GM23338 (cell line): ENCODE measurements around the gene FNDC3B. TPM values are rescaled to one million over a fixed set of nuclear protein-coding genes. Genes with fewer than 3 reads are reported as not detected.

Experiments
- ATAC-seq: fragments of 200-7000 bp; cut with Tn5 transposase; 3 replicates; pipeline ENCODE4 v1.9.1; 2020
- DNase-seq: peaks from one replicate; pipeline ENCODE4 v3.0.0-alpha.2; 2015; ENCODE audit warnings: low spot score
- H2AFZ ChIP-seq: fragments of 200-600 bp; sonication (generic); 2 replicates; pipeline ENCODE4 v1.8.0; 2016; ENCODE audit warnings: antibody characterized with exemption, mild to moderate bottlenecking, moderate library complexity
- H3F3A ChIP-seq: fragments of 200-600 bp; sonication (generic); replicated peaks from 2 replicates; pipeline ENCODE4 v1.8.0; 2017; ENCODE audit warnings: antibody characterized with exemption, mixed run types, low read depth
- H3K27ac ChIP-seq: fragments of 200-600 bp; sonication (generic); 2 replicates; pipeline ENCODE4 v1.6.1; 2016; ENCODE audit warnings: low read depth
- H3K27me3 ChIP-seq: fragments of 200-600 bp; sonication (generic); 2 replicates; pipeline ENCODE4 v1.8.0; 2016; ENCODE audit warnings: mild to moderate bottlenecking, mixed run types, moderate library complexity; ENCODE audit not compliant: insufficient read depth
- H3K36me3 ChIP-seq: fragments of 200-600 bp; sonication (generic); 2 replicates; pipeline ENCODE4 v1.8.0; 2016; ENCODE audit warnings: mild to moderate bottlenecking; ENCODE audit not compliant: insufficient read depth
- H3K4me1 ChIP-seq: fragments of 200-600 bp; sonication (generic); 2 replicates; pipeline ENCODE4 v1.8.0; 2016; ENCODE audit warnings: mild to moderate bottlenecking, moderate library complexity; ENCODE audit not compliant: insufficient read depth
- H3K4me2 ChIP-seq: fragments of 200-600 bp; sonication (generic); 2 replicates; pipeline ENCODE4 v1.7.1; 2017; ENCODE audit warnings: mixed run types
- H3K4me3 ChIP-seq: fragments of 200-600 bp; sonication (generic); 2 replicates; pipeline ENCODE4 v1.6.1; 2016; ENCODE audit warnings: mixed run types
- H3K79me2 ChIP-seq: fragments of 200-600 bp; sonication (generic); replicated peaks from 2 replicates; pipeline ENCODE4 v1.8.0; 2017; ENCODE audit warnings: mild to moderate bottlenecking; ENCODE audit not compliant: insufficient read depth
- H3K9me2 ChIP-seq: fragments of 200-600 bp; sonication (generic); 2 replicates; pipeline ENCODE4 v1.8.0; 2017; ENCODE audit not compliant: insufficient read depth
- H4K20me1 ChIP-seq: fragments of 200-600 bp; sonication (generic); replicated peaks from 2 replicates; pipeline ENCODE4 v1.8.0; 2017; ENCODE audit warnings: mild to moderate bottlenecking; ENCODE audit not compliant: insufficient read depth
- H3K27ac Mint-ChIP-seq: 2 replicates; pipeline ENCODE4 v1.8.0; 2020; ENCODE audit warnings: inconsistent platforms, mild to moderate bottlenecking, moderate library complexity, mixed read lengths
- H3K27me3 Mint-ChIP-seq: 3 replicates; pipeline ENCODE4 v1.8.0; 2022; ENCODE audit warnings: low read depth, mild to moderate bottlenecking, moderate library complexity, mixed read lengths, inconsistent platforms; ENCODE audit not compliant: insufficient read depth, poor library complexity
- H3K36me3 Mint-ChIP-seq: 3 replicates; pipeline ENCODE4 v1.8.0; 2021; ENCODE audit warnings: low read depth, mild to moderate bottlenecking, inconsistent platforms, moderate library complexity, mixed read lengths
- H3K4me1 Mint-ChIP-seq: 3 replicates; pipeline ENCODE4 v1.8.0; 2020; ENCODE audit warnings: mild to moderate bottlenecking, inconsistent platforms, mixed read lengths
- H3K4me3 Mint-ChIP-seq: 3 replicates; pipeline ENCODE4 v1.8.0; 2021; ENCODE audit warnings: moderate library complexity, mild to moderate bottlenecking, inconsistent platforms, mixed read lengths
- H3K9me3 Mint-ChIP-seq: 3 replicates; pipeline ENCODE4 v1.8.0; 2020; ENCODE audit warnings: moderate library complexity, mild to moderate bottlenecking, inconsistent platforms, mixed read lengths
- ETS1 ChIP-seq: IDR thresholded peaks from 2 replicates; pipeline ENCODE4 v1.6.1; 2016; ENCODE audit warnings: antibody characterized with exemption
- JUNB ChIP-seq: IDR thresholded peaks from one replicate; pipeline ENCODE4 v1.6.1; 2016; ENCODE audit warnings: antibody characterized with exemption; ENCODE audit not compliant: unreplicated experiment
- ZNF114 ChIP-seq: fragments of 250-450 bp; sonication (Bioruptor Pico); IDR thresholded peaks from 2 replicates; pipeline ENCODE4 v1.5.0; 2020; ENCODE audit warnings: mild to moderate bottlenecking, moderate library complexity
- ZNF462 ChIP-seq: fragments of 250-450 bp; sonication (Bioruptor Pico); IDR thresholded peaks from 2 replicates; pipeline ENCODE4 v1.5.0; 2020; ENCODE audit warnings: mild to moderate bottlenecking, moderate library complexity
- polyA plus RNA-seq: library from polyadenylated mRNA; unstranded; fragments of >200 nt; fragmentation: Nextera tagmentation; extraction: Ambion mirVana; gene quantifications from 2 replicates; pipeline ENCODE4 v1.2.1, GENCODE V29; 2016
- total RNA-seq: library from RNA; depleted of rRNA; stranded (reverse); fragments of >200 nt; shearing (Covaris generic); gene quantifications from 2 replicates; pipeline ENCODE4 v1.2.3, GENCODE V29; 2014

Gene FNDC3B
- total and polyA plus RNA-seq, 2 experiments from 2014 or later, result 19.1 to 55.4 TPM

- H3F3A ChIP-seq, result no peaks in the 10 kb centered on the region
- H3K27ac Mint-ChIP-seq, result peak overlapping the region; percentile 3; the same call in 1 of the 2 replicates
- H3K4me1 ChIP-seq, result peaks cover 20% of the 10 kb centered on the region; the same call in 1 of the 2 replicates
Observed at GRCh38 chr3:172310428-172310760, 271.0 kb downstream of the FNDC3B start.

More at GRCh38 chr3:172310428-172310760, 271.0 kb downstream of the FNDC3B start:
- TF ChIP-seq ETS1 (no peak), ZNF114 (CRISPR knock-in tag) (no peak), ZNF462 (CRISPR knock-in tag) (no peak), JUNB (no peak)
- H3K27ac ChIP-seq, result peak overlapping the region; percentile 75
- DNase-seq (no peak), ATAC-seq (no peak; the same call in 2 of the 3 replicates)
- no peaks in the 10 kb centered on the region for H3K27me3 Mint-ChIP-seq
- no peak overlapping the region for H2AFZ ChIP-seq
- peaks cover 44% of the 10 kb centered on the region for H3K36me3 Mint-ChIP-seq
- peaks cover 3% of the 10 kb centered on the region; the same call in 1 of the 2 replicates for H4K20me1 ChIP-seq
- H3K4me3 ChIP-seq, result no peak overlapping the region
- H3K4me3 Mint-ChIP-seq, result no peak overlapping the region
- no peaks in the 10 kb centered on the region for H3K9me2 ChIP-seq
- H3K9me3 Mint-ChIP-seq, result no peaks in the 10 kb centered on the region
- H3K4me1 Mint-ChIP-seq, result peaks cover 33% of the 10 kb centered on the region
- H3K4me2 ChIP-seq, result no peak overlapping the region
- H3K36me3 ChIP-seq, result peaks cover 19% of the 10 kb centered on the region; the same call in 1 of the 2 replicates
- H3K27me3 ChIP-seq, result no peaks in the 10 kb centered on the region
- no peaks in the 10 kb centered on the region for H3K79me2 ChIP-seq
